HG02970 (cell line): ENCODE data around the gene KSR1.

Source experiments
- ATAC-seq: cut with Tn5 transposase; IDR thresholded peaks from one replicate; pipeline ENCODE4 v1.9.1; 2021; ENCODE audit warnings: mild to moderate bottlenecking, moderate library complexity, moderate number of reproducible peaks; ENCODE audit not compliant: unreplicated experiment, low FRiP score

KSR1 gene

GRCh38 chr17:27565874-27566670 is 109.8 kb downstream of the KSR1 start:
- ATAC-seq, result no peak

DNA sequence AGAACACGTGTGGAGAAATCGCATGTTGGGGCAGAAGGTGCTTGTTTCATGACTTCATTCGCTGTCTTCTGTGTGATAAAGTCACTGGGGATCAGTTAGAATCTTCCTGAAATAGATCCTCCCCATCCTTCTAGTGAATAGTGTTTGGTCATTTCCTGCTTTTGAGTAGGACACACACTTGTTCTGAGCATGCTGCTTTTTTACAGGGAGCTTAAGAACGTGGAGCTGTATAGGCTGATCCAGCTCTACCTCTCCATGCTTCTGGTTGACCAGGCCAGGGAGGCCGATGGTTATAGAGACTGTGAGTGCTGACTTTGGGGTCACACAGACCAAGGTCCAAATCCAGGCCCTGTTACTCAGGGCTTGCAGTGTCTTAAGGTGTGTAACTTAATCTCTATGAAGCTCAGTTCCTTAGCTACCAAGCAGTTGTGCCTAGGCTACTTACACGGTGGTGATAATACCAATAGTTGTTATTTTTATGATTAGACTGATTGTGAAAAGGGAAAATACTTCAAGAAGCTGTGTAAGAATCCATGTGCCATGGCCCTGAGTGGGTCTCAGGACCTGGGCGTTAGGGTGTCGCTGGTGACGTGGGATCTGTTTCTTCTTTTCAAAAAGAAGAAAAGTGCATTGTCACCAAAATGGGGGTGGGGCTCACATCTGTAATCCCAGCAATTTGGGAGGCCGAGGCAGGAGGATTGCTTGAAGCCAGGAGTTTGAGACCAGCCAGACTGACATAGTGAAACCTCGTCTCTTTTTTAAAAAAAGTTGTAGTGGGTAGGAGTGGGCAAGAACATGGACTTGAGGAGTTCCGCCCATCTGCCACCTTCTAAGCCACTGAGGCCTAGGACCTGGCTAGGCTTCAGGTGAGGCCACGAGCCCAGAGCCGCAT is 110.7 kb downstream of the KSR1 start:
- ATAC-seq, result no peak

DNA sequence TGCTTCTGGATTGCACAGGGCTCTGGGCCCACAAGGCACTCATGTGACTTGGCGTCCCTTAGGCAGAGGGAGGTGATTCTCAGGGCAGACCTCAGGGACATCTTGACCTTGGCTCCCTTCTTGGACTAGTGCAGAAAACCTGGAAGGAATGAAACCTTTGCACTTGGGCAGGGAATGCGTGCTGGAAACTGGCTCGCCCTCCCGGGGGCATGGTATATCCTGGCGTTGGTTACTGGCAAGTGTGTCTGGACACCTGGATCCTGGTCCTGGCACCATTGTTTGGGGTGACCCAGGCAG is 111.3 kb downstream of the KSR1 start:
- ATAC-seq, result no peak

GRCh38 chr17:27568216-27568615 is 112.0 kb downstream of the KSR1 start:
- no peak for ATAC-seq

GRCh38 chr17:27568811-27569210 is 112.6 kb downstream of the KSR1 start:
- no peak for ATAC-seq

- no peak for ATAC-seq
These were observed 113.0 kb downstream of the KSR1 start for GRCh38 chr17:27569257-27569722.

- ATAC-seq, result no peak
These were observed 113.8 kb downstream of the KSR1 start for GRCh38 chr17:27569884-27570577.

GRCh38 chr17:27570578-27570914 is 114.3 kb downstream of the KSR1 start:
- no peak for ATAC-seq

DNA sequence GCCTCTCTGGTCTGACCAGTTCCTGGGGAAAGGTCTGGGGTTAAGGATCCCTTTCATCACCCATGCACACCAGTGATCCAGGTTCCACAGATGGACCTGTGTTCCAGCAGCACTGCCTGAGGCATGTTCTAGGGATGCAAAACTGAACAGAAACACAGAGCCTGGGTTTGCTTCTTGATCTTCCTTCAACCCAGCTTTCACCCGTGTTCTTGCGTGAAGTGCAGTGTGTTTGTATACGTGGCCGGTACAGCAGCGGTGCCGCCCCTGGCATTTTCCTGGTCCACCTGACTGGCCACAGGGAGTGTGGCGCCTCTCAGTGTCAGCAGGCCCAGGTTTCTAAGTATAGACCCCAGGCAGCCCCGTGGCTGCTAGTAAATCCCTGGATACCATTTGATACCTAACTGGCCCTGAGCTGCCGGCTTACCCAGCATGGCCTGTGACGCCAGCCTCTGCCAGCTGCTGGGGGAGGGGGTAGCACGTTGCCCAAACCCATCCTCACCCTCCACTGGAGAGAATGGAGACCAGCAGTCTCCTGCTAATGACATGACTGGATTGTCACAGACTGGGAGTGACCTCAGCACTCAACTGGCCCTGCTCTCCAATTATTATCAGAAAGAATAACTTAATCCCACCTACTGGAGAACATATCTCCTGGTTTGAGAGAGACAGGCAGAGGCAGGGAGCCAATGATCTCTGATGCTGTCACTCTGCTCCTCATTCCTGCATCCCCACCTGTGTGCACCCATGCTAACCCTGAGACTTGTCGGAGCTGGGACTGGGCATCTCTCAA is 115.5 kb downstream of the KSR1 start:
- ATAC-seq, result no peak

- ATAC-seq, result no peak
These were observed 116.4 kb downstream of the KSR1 start for GRCh38 chr17:27572665-27573064.

GRCh38 chr17:27573548-27573947 is 117.3 kb downstream of the KSR1 start:
- no peak for ATAC-seq

GRCh38 chr17:27573971-27574525 is 117.8 kb downstream of the KSR1 start:
- no peak for ATAC-seq

DNA sequence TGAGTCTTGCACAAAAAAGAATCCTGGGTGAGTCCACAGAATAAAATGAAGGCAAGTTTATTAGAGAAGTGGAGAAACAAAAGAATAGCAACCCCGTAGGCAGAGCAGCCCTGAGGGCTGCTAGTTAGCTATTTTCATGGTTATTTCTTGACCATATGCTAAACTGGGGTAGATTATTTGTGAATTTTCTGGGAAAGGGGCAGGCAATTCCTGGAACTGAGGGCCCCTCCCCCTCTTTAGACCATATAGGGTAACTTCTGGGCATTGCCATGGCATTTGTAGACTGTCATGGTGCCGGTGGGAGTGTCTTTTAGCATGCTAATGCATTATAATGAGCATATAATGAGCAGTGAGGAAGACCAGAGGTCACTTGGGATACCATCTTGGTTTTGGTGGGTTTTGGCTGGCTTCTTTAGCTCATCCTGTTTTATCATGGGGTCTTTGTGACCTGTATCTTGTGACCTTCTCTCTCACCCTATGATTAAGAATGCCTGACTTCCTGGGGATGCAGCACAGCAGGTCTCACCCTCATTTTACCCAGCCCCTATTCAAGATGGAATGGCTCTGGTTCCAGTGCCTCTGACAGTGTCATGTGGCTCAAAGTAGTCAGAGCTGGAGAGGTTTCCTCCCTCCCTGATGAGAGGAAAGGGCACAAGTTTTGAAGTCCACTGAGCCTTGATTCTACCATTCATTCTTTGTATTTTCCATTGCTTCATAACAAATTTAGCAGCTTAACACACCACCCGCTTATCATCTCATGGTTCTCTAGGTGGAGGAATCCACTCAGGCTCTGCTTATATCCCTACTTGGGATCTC is 119.1 kb downstream of the KSR1 start:
- ATAC-seq, result no peak

DNA sequence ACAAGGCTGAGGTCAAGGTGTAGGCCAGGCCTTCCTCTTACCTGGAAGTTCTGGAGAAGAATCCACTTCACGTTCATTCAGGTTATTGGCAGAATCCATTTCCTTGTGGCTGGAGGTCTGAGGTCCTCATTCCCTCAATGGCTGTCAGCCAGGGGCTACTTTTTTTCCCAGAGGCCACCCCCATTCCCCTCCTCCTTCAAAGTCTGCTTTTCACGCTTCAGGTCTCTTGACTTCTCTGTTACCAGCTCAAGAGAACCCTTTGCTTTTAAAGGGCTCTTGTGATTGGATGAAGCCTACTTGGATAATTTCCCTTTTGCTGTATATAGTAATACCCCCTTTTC is 119.6 kb downstream of the KSR1 start:
- ATAC-seq, result no peak

GRCh38 chr17:27576477-27577083 is 120.3 kb downstream of the KSR1 start:
- no peak for ATAC-seq

DNA sequence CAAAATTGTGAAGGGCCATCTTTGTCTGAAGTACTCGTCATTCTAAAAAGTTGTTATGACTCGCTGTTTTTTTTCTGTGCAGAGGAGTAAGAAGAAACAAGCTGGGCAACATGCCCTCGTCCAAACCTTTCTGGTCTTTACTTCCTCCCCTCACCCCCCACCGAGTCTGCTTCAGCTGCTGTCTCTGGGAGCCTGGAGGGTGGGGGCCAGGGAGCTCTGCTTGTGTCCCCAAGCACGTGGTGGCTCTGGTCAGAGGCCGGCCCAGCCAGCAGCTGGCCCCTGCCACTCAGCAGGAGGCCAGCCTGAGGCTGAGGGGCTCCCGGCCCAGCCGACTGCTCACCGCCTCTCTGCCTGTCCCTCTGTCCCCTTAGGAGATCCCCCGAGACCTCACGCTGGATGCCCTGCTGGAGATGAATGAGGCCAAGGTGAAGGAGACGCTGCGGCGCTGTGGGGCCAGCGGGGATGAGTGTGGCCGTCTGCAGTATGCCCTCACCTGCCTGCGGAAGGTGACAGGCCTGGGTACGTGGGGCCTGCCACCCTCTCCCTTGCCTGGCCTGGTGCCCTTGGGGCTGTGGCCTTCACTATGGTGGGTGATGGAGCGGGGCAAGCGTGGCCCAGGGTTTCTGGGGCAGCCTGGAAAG is 121.0 kb downstream of the KSR1 start:
- ATAC-seq, result no peak

DNA sequence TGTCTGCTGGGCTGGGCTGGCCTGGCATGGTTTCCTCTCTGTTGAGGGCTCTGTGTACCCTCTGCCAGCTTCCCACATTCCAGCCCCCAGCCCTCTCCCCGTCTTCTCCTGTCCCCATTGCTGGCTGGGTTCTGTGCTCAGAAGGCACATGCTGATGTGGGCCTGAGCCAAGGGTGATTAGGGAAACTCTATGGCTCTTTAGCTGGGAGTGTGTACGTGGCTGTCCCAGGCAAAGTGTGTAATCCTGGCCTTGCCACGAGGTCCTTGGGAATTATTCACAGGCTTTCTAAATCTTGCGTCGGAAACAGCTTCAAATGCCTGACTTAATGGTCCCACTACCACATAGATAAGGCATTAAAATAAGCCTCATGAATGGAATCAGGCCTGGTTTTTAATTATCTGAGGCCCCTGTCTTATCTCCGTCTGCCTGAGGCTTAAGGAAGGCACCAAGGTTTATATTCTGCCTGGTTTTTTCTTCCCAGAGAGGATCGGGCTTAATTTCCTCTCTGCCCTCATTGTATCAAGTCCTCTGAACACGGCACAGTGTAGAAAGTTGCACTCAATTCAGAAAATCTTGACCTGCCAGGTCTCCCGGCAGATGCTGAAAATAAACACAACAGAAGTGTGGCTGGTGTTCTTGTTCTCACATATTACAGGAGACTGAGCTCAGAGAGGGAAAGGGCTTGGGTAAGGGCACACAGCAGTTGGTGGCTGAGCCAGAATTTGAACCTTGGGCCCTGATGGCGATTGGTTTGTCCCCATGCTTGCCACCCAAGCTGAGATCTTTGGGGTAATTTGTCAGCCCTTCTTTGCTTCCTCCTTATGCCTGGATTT is 121.9 kb downstream of the KSR1 start:
- no peak for ATAC-seq

GRCh38 chr17:27578718-27579085 is 122.5 kb downstream of the KSR1 start:
- no peak for ATAC-seq
